Lower leg skin (tissue), 4 donors: ENCODE measurements around the gene E4F1. TPM values are rescaled to one million over a fixed set of nuclear protein-coding genes. Genes with fewer than 3 reads are reported as not detected.

ENCODE experiments used
- DNase-seq, 2 donors: peaks; one replicate each; pipeline ENCODE4 v3.0.0-alpha.2; 2019; ENCODE audit warnings: low spot score in 2 of 2
- H3K4me3 ChIP-seq: fragments of 200-600 bp; sonication (generic); 2 replicates; pipeline ENCODE4 v1.5.1; 2017; ENCODE audit warnings: mild to moderate bottlenecking, low read depth; ENCODE audit not compliant: poor library complexity, severe bottlenecking
- CTCF ChIP-seq, 3 donors: fragments of 450-650 bp; IDR thresholded peaks; one replicate each; pipeline ENCODE4 v1.5.1; 2016; ENCODE audit warnings: antibody characterized with exemption in 3 of 3, mild to moderate bottlenecking in 3 of 3, moderate library complexity in 2 of 3
- POLR2A ChIP-seq, 2 donors: fragments of 450-650 bp; IDR thresholded peaks; one replicate each; pipeline ENCODE4 v1.6.1; 2016 to 2017; ENCODE audit warnings: antibody characterized with exemption in 2 of 2, mild to moderate bottlenecking in 1 of 2, moderate library complexity in 1 of 2
- WGBS, 2 donors: methylation state at CpG; one replicate each; pipeline ENCODE4 v1.1.5; 2018; 5-methylcytosine and 5-hydroxymethylcytosine counted together
- intact Hi-C: fragments of 100-400 bp; cut with DNase I; formaldehyde crosslinking; loops from one replicate; pipeline ENCODE4 v1.15.0; 2023; ENCODE audit warnings: low total_unique reads
- total RNA-seq, 4 donors: library from RNA; depleted of rRNA; stranded (reverse); fragments of >200 nt; gene quantifications; one replicate each; pipeline ENCODE4 v1.1.0, GENCODE V29; 2016

The E4F1 gene
- total RNA-seq, 4 donors from 2014 or later = 50.3 to 85.8 (median 57.4) TPM

- DNase-seq = peak in 1 of 2 donors; percentile 86
- 72 to 81% methylated on average over 23 to 39 of the region's 46 CpGs for WGBS, 2 donors
- TF ChIP-seq CTCF (IDR thresholded peaks at IDR 0.05) = no peak
- no peak for TF ChIP-seq POLR2A (IDR thresholded peaks at IDR 0.05)
Measured at GRCh38 chr16:2180962-2181923, 42.1 kb upstream of the E4F1 start.

DNA sequence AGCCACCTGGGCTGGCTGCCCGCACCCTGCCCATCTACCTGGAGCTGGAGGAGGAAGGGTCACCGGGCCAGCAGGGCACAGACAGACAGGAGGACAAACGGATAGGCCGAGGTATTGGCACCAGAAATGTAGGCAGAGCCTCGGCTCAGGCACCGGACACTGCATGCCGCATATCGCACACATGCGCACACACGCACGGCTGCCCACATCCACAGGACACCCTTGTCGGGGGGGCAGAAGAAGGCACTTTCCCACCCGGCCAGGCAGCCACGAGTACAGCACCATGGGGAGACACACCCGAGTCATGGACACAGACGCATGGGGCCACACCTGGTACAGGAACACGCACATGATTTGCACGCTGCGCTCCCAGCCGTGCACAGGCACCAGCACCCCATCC is 41.4 kb upstream of the E4F1 start:
- no peak for TF ChIP-seq POLR2A (IDR thresholded peaks at IDR 0.05)
- TF ChIP-seq CTCF (IDR thresholded peaks at IDR 0.05) = no peak
- no peak overlapping the region for H3K4me3 ChIP-seq
- intact Hi-C loops = no loop called here
- WGBS, 2 donors = 89 to 94% methylated on average over 20 of the region's 20 CpGs
- DNase-seq = no peak

More at GRCh38 chr16:2180962-2181923, 42.1 kb upstream of the E4F1 start:
- H3K4me3 ChIP-seq = no peak overlapping the region
- intact Hi-C loops = no loop called here

GRCh38 chr16:2183671-2184070 is 39.7 kb upstream of the E4F1 start:
- WGBS, 2 donors = 89 to 97% methylated on average over 17 to 26 of the region's 30 CpGs
- no peak overlapping the region for H3K4me3 ChIP-seq
- intact Hi-C loops = no loop called here
- TF ChIP-seq POLR2A (IDR thresholded peaks at IDR 0.05) = no peak
- DNase-seq = no peak

- TF ChIP-seq CTCF (IDR thresholded peaks at IDR 0.05) (no peak), POLR2A (IDR thresholded peaks at IDR 0.05) (no peak)
- DNase-seq = no peak
- WGBS, 2 donors = 79 to 85% methylated on average over 16 to 19 of the region's 19 CpGs
- H3K4me3 ChIP-seq = no peak overlapping the region
- intact Hi-C loops = no loop called here
Measured at GRCh38 chr16:2184346-2184745, 39.0 kb upstream of the E4F1 start.

- no peak for TF ChIP-seq CTCF (IDR thresholded peaks at IDR 0.05)
- no peak for DNase-seq
- no peak overlapping the region for H3K4me3 ChIP-seq
- 81 to 82% methylated on average over 19 to 20 of the region's 20 CpGs for WGBS, 2 donors
- intact Hi-C loops = no loop called here
Measured at GRCh38 chr16:2184962-2185361, 38.4 kb upstream of the E4F1 start.

- TF ChIP-seq CTCF (IDR thresholded peaks at IDR 0.05) = no peak
- TF ChIP-seq POLR2A (IDR thresholded peaks at IDR 0.05) = no peak
- WGBS, 2 donors = 91% methylated on average over 13 of the region's 13 CpGs
- no peak for DNase-seq
- intact Hi-C loops = no loop called here
- H3K4me3 ChIP-seq = no peak overlapping the region
Measured at GRCh38 chr16:2186064-2186463, 37.3 kb upstream of the E4F1 start.
